Activated naive CD4-positive, alpha-beta T cell (primary cell): Measurements from ENCODE around the gene CD2AP.
"Not testable (repeated sequence)": the region's sequence is repeated elsewhere in the genome, so short reads cannot be mapped to it uniquely, and the experiment has no call there.

Source experiments
- DNase-seq, 4 experiments: peaks; one replicate each; lab custom pipeline; 2025; lab: John Stamatoyannopoulos, UW

The CD2AP gene

GRCh38 chr6:47477497-47478232 lies at the start of gene CD2AP:
TSS of gene CD2AP (plus strand) at chr6:47477789. CDS start at chr6:47478245, 456 bp downstream.
- DNase-seq: peak; percentile 58 to 86 (median 70)

- no peak for DNase-seq
Measured at GRCh38 chr6:47428288-47428687, 49.3 kb upstream of the CD2AP start.

GRCh38 chr6:47428746-47429664 lies 48.6 kb upstream of the CD2AP start:
- no peak for DNase-seq

- DNase-seq: no peak
Measured at GRCh38 chr6:47434372-47435253, 43.0 kb upstream of the CD2AP start.

GRCh38 chr6:47435254-47435612 lies 42.4 kb upstream of the CD2AP start:
- no peak for DNase-seq

GRCh38 chr6:47437592-47437991 lies 40.0 kb upstream of the CD2AP start:
- DNase-seq: no peak

- no peak for DNase-seq
Measured at GRCh38 chr6:47438481-47439347, 38.9 kb upstream of the CD2AP start.

- DNase-seq: no peak
Measured at GRCh38 chr6:47439348-47439668, 38.3 kb upstream of the CD2AP start.

- DNase-seq: no peak
Measured at GRCh38 chr6:47440719-47441118, 36.9 kb upstream of the CD2AP start.

GRCh38 chr6:47444964-47445363 lies 32.6 kb upstream of the CD2AP start:
- not testable (repeated sequence) for DNase-seq

GRCh38 chr6:47446669-47447330 lies 30.8 kb upstream of the CD2AP start:
- DNase-seq: no peak

- DNase-seq: no peak
Measured at GRCh38 chr6:47447722-47448121, 29.9 kb upstream of the CD2AP start.

- DNase-seq: no peak
Measured at GRCh38 chr6:47451162-47451561, 26.4 kb upstream of the CD2AP start.

GRCh38 chr6:47452899-47453298 lies 24.7 kb upstream of the CD2AP start:
- no peak for DNase-seq

- no peak for DNase-seq
Measured at GRCh38 chr6:47453372-47453936, 24.1 kb upstream of the CD2AP start.

GRCh38 chr6:47454713-47455396 lies 22.7 kb upstream of the CD2AP start:
- DNase-seq: no peak

GRCh38 chr6:47455533-47456209 lies 21.9 kb upstream of the CD2AP start:
- no peak for DNase-seq

GRCh38 chr6:47456536-47456975 lies 21.0 kb upstream of the CD2AP start:
- no peak for DNase-seq

- DNase-seq: no peak
Measured at GRCh38 chr6:47457370-47457769, 20.2 kb upstream of the CD2AP start.
